Measurements from ENCODE around the gene WDR49. TPM values are rescaled to one million over a fixed set of nuclear protein-coding genes. Genes with fewer than 3 reads are reported as not detected.

The WDR49 gene
- polyA plus RNA-seq, 3 donors = 1.2 to 2.8 (median 1.9) TPM

DNA sequence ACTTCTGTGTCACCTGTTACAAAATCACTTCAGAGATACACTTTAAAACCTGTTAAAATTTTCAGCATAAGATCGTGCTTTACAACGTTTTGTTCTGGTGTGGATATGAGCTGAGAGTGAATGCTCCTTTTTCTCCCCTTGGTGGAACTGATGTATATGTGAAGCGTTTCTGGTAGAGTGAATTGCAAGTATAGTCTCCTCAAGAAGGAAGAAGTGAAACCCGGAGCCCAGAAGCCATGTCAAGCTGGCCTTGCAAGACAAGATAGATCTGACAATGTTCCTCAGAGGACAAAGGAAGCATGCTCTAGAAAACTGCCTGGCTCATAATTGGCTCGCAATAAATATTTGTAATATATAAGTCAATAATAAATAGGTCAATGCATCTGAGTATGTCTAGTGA is 203.5 kb downstream of the WDR49 start:
- DNase-seq (ENCODE audit: extremely low read depth in 1 of 11, low read depth in 9 of 11, low spot score in 4 of 11) = no peak

DNA sequence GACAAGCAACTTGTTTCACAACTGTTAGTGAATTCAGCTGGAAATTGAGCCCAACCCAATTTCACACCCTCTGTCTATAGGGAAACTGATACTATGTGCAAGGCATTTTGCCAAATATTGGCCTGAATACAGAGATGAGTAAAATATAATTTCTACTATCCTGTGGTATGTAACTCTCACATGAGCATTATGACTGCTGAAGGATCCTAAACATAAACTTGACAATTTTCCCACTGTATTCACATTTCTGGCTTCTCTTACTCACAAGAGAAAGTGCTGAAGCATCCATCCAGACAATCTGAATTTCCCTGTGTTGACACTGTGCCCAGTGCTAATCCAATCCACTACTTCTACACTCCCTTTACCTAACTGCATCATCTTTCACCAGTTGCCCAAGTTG is 208.3 kb downstream of the WDR49 start:
- DNase-seq (ENCODE audit: extremely low read depth in 1 of 11, low read depth in 9 of 11, low spot score in 4 of 11) = no peak

DNA sequence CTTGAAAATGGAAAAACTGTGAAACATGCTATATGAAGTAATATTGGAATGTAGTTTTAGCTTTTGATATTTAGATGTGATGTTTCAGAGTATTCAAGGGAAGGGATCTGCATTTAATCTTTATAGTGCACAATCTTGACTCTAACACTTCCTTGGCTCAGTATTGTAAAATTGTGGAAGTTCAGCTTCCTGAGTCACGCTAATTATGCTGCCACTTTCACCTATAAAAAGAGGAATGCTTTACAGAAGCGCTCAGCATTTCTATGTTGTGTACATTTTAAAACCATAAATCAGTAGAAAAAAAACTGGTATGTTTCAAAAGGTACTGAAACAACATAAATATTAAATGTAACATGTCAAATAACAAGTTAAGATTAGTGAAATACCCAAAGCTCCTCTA is 212.5 kb downstream of the WDR49 start:
- DNase-seq (ENCODE audit: extremely low read depth in 1 of 11, low read depth in 9 of 11, low spot score in 4 of 11) = no peak

DNA sequence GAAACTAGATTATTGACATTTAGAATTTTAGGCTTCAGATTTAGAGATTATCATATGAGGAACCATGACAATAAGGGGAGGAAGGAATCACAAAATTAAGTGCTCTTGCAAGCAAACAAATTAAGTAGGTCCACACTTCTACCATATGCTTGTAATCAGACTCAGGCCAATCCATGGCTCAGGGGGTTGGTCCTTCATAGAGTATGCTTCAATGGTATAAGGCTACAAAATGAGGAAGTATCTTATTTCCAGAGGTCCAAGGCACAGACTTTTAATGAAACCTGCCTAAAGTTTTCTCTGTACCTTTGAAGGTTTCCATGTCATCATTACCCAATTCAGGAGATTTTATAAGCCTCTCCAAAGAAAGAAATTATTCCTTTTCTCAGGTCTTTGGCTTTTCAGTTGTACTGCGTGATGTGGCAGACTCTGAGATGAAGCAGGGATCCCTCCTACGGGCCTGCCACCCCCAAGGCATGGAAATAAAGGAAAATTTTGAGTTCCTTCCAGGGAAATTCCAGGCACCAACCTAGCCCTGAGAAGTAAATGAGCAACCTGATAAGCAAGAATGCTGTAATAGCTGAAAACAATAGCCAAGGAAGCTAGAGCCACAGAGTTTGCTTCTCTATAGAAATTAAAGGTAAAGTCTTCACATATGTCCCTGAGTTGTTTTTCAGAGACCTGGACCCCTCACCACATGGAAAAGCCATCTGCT is 216.2 kb downstream of the WDR49 start:
- no peak for DNase-seq (ENCODE audit: extremely low read depth in 1 of 11, low read depth in 9 of 11, low spot score in 4 of 11)

Other genes starting within 250 kb of the WDR49 start
- gene SERPINI2, start 179.9 kb downstream of the WDR49 start, polyA plus RNA-seq (ENCODE audit: insufficient read length in 3 of 3) = 1 to 10 TPM in 2 of 3 donors, under 1 TPM in 1; 0.95 to 2.9 (median 1.4) TPM
- 10 to 100 TPM; 58.2 to 77.6 (median 59.1) TPM for gene PDCD10, start 81.0 kb upstream of the WDR49 start, polyA plus RNA-seq (ENCODE audit: insufficient read length in 3 of 3)
- gene SERPINI1, start 81.8 kb upstream of the WDR49 start, polyA plus RNA-seq (ENCODE audit: insufficient read length in 3 of 3) = 10 to 100 TPM; 30.0 to 60.6 (median 58.8) TPM

Measured in renal cortex interstitium (tissue), 11 donors.